ENCODE results near the gene WNT5B. TPM values are rescaled to one million over a fixed set of nuclear protein-coding genes. Genes with fewer than 3 reads are reported as not detected.

The WNT5B gene
- total and polyA plus RNA-seq, 4 donors = 0.59 to 2.4 (median 0.97) TPM

DNA sequence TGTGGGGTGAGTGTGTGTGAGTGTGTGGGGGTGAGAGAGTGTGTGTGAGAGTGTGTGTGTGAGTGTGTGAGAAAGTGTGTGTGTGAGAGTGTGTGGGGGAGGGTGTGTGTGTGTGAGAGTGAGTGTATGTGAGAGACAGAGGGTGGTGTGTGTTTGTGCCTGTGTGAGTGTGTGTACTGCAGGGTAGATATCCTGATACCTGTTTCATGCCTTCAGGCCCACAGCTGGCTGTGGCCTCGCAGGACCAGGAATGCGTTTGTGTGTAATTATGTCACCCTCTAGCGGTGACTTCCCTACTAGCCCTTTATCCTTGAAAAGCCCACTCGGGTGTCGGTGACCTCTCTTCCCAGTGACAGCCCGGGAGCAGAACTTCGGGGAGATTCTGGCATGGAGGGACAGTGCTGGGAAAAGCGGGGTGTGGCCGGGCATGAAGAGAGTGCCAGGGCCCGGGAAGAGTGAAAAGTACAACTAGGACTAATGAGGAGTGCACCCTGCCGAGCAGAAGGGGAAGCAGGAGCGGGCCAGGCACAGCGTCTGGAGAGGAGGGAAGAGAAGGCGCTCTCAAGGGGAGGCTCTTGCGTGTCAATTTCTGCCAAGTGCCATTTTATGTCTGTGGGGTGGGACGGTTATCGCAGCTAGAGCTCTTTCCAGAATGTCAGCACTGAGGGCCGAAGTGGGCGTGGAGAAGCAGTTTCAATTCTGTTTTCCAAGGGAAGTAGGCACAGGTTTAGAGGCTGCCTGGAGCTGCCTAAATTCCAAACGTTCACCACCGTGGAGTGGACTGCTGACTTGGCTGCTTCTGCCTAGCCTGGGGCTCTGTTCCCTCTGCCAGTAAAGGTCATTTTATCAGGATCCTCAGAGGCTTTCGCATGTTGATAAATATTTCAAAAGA is 23.7 kb upstream of the WNT5B start:
- peak; percentile 70 for DNase-seq (ENCODE audit: low spot score)
- H3K4me1 ChIP-seq (ENCODE audit: control insufficient read depth in 4 of 4, insufficient read depth in 4 of 4, low read length in 3 of 4) = peaks cover 5 to 35% (median 24%) of the 10 kb centered on the region in 4 donors
- H3K4me3 ChIP-seq (ENCODE audit: low read depth in 1 of 3, low read length in 3 of 3) = peak overlapping the region; percentile 34 to 49 (median 36)
- H3K9me3 ChIP-seq (ENCODE audit: control insufficient read depth in 4 of 4, low read length in 3 of 4) = no peaks in the 10 kb centered on the region
- TF ChIP-seq EGR1 (IDR thresholded peaks at IDR 0.05; ENCODE audit: low read depth in 2 of 2) (no peak), NR2F2 (IDR thresholded peaks at IDR 0.05) (peak; percentile 63), HNF4G (IDR thresholded peaks at IDR 0.05) (no peak), JUND (IDR thresholded peaks at IDR 0.05) (no peak), FOXA2 (IDR thresholded peaks at IDR 0.05) (no peak), SP1 (IDR thresholded peaks at IDR 0.05) (no peak), HNF4A (conservative IDR thresholded peaks at IDR 0.05) (no peak), RXRA (IDR thresholded peaks at IDR 0.05) (peak; percentile 41 to 83), RAD21 (IDR thresholded peaks at IDR 0.05) (peak; percentile 82 to 87), FOXA1 (IDR thresholded peaks at IDR 0.05) (no peak), GABPA (IDR thresholded peaks at IDR 0.05 in 1 of 2, conservative IDR thresholded peaks at IDR 0.05 in 1 of 2) (no peak), TAF1 (conservative IDR thresholded peaks at IDR 0.05) (no peak), YY1 (IDR thresholded peaks at IDR 0.05) (no peak)
- TF ChIP-seq, protein P1, sequence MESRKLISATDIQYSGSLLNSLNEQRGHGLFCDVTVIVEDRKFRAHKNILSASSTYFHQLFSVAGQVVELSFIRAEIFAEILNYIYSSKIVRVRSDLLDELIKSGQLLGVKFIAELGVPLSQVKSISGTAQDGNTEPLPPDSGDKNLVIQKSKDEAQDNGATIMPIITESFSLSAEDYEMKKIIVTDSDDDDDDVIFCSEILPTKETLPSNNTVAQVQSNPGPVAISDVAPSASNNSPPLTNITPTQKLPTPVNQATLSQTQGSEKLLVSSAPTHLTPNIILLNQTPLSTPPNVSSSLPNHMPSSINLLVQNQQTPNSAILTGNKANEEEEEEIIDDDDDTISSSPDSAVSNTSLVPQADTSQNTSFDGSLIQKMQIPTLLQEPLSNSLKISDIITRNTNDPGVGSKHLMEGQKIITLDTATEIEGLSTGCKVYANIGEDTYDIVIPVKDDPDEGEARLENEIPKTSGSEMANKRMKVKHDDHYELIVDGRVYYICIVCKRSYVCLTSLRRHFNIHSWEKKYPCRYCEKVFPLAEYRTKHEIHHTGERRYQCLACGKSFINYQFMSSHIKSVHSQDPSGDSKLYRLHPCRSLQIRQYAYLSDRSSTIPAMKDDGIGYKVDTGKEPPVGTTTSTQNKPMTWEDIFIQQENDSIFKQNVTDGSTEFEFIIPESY (IDR thresholded peaks at IDR 0.05) = no peak
- TF ChIP-seq, protein P2, sequence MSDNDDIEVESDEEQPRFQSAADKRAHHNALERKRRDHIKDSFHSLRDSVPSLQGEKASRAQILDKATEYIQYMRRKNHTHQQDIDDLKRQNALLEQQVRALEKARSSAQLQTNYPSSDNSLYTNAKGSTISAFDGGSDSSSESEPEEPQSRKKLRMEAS (IDR thresholded peaks at IDR 0.05) = no peak
- TF ChIP-seq, protein P3, sequence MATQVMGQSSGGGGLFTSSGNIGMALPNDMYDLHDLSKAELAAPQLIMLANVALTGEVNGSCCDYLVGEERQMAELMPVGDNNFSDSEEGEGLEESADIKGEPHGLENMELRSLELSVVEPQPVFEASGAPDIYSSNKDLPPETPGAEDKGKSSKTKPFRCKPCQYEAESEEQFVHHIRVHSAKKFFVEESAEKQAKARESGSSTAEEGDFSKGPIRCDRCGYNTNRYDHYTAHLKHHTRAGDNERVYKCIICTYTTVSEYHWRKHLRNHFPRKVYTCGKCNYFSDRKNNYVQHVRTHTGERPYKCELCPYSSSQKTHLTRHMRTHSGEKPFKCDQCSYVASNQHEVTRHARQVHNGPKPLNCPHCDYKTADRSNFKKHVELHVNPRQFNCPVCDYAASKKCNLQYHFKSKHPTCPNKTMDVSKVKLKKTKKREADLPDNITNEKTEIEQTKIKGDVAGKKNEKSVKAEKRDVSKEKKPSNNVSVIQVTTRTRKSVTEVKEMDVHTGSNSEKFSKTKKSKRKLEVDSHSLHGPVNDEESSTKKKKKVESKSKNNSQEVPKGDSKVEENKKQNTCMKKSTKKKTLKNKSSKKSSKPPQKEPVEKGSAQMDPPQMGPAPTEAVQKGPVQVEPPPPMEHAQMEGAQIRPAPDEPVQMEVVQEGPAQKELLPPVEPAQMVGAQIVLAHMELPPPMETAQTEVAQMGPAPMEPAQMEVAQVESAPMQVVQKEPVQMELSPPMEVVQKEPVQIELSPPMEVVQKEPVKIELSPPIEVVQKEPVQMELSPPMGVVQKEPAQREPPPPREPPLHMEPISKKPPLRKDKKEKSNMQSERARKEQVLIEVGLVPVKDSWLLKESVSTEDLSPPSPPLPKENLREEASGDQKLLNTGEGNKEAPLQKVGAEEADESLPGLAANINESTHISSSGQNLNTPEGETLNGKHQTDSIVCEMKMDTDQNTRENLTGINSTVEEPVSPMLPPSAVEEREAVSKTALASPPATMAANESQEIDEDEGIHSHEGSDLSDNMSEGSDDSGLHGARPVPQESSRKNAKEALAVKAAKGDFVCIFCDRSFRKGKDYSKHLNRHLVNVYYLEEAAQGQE (IDR thresholded peaks at IDR 0.05) = no peak
- TF ChIP-seq, protein P4, sequence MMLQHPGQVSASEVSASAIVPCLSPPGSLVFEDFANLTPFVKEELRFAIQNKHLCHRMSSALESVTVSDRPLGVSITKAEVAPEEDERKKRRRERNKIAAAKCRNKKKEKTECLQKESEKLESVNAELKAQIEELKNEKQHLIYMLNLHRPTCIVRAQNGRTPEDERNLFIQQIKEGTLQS (IDR thresholded peaks at IDR 0.05) = no peak
- TF ChIP-seq, protein P5, sequence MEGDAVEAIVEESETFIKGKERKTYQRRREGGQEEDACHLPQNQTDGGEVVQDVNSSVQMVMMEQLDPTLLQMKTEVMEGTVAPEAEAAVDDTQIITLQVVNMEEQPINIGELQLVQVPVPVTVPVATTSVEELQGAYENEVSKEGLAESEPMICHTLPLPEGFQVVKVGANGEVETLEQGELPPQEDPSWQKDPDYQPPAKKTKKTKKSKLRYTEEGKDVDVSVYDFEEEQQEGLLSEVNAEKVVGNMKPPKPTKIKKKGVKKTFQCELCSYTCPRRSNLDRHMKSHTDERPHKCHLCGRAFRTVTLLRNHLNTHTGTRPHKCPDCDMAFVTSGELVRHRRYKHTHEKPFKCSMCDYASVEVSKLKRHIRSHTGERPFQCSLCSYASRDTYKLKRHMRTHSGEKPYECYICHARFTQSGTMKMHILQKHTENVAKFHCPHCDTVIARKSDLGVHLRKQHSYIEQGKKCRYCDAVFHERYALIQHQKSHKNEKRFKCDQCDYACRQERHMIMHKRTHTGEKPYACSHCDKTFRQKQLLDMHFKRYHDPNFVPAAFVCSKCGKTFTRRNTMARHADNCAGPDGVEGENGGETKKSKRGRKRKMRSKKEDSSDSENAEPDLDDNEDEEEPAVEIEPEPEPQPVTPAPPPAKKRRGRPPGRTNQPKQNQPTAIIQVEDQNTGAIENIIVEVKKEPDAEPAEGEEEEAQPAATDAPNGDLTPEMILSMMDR (IDR thresholded peaks at IDR 0.05; ENCODE audit: low read depth, low read length, missing input control) = peak; percentile 77
- H3K9ac ChIP-seq (ENCODE audit: low read depth in 1 of 2, low read length in 2 of 2) = peak overlapping the region; percentile 75 to 81
- peak overlapping the region; percentile 93 to 96 for H3K27ac ChIP-seq (ENCODE audit: low read depth in 1 of 2, low read length in 2 of 2)
- no peaks in the 10 kb centered on the region for H3K36me3 ChIP-seq (ENCODE audit: control insufficient read depth in 4 of 4, insufficient read depth in 3 of 4, low read depth in 1 of 4, low read length in 3 of 4)
- H3K27me3 ChIP-seq (ENCODE audit: control insufficient read depth in 4 of 4, insufficient read depth in 4 of 4, low read length in 3 of 4) = no peaks in the 10 kb centered on the region
- WGBS = under 1% methylated on average over 22 of the region's 22 CpGs
